Nephron progenitor cell (in vitro differentiated cells): ENCODE results near the gene GTF3C1.
A peak's percentile ranks its signal among the peaks of the same experiment; 100 is the strongest.

ENCODE experiments used
- DNase-seq: peaks from one replicate; pipeline ENCODE4 v3.0.0; 2021
- H3K27ac Mint-ChIP-seq: 2 replicates; pipeline ENCODE4 v1.8.0; 2021; ENCODE audit warnings: mild to moderate bottlenecking, moderate library complexity, mixed read lengths
- H3K27me3 Mint-ChIP-seq: 2 replicates; pipeline ENCODE4 v1.8.0; 2021; ENCODE audit warnings: mild to moderate bottlenecking, low read depth, mixed read lengths; ENCODE audit not compliant: poor library complexity
- H3K36me3 Mint-ChIP-seq: 2 replicates; pipeline ENCODE4 v1.8.0; 2021; ENCODE audit warnings: low read depth, mixed read lengths
- H3K4me1 Mint-ChIP-seq: 2 replicates; pipeline ENCODE4 v1.8.0; 2021; ENCODE audit warnings: mixed read lengths
- H3K4me3 Mint-ChIP-seq: 2 replicates; pipeline ENCODE4 v1.8.0; 2021; ENCODE audit warnings: mild to moderate bottlenecking, moderate library complexity, mixed read lengths
- H3K9me3 Mint-ChIP-seq: 2 replicates; pipeline ENCODE4 v1.8.0; 2021; ENCODE audit warnings: mild to moderate bottlenecking, moderate library complexity, mixed read lengths
- CTCF ChIP-seq: fragments of 200-600 bp; sonication (generic); IDR thresholded peaks from 2 replicates; pipeline ENCODE4 v1.5.0; 2021; ENCODE audit warnings: antibody characterized with exemption

GTF3C1 gene, protein sequence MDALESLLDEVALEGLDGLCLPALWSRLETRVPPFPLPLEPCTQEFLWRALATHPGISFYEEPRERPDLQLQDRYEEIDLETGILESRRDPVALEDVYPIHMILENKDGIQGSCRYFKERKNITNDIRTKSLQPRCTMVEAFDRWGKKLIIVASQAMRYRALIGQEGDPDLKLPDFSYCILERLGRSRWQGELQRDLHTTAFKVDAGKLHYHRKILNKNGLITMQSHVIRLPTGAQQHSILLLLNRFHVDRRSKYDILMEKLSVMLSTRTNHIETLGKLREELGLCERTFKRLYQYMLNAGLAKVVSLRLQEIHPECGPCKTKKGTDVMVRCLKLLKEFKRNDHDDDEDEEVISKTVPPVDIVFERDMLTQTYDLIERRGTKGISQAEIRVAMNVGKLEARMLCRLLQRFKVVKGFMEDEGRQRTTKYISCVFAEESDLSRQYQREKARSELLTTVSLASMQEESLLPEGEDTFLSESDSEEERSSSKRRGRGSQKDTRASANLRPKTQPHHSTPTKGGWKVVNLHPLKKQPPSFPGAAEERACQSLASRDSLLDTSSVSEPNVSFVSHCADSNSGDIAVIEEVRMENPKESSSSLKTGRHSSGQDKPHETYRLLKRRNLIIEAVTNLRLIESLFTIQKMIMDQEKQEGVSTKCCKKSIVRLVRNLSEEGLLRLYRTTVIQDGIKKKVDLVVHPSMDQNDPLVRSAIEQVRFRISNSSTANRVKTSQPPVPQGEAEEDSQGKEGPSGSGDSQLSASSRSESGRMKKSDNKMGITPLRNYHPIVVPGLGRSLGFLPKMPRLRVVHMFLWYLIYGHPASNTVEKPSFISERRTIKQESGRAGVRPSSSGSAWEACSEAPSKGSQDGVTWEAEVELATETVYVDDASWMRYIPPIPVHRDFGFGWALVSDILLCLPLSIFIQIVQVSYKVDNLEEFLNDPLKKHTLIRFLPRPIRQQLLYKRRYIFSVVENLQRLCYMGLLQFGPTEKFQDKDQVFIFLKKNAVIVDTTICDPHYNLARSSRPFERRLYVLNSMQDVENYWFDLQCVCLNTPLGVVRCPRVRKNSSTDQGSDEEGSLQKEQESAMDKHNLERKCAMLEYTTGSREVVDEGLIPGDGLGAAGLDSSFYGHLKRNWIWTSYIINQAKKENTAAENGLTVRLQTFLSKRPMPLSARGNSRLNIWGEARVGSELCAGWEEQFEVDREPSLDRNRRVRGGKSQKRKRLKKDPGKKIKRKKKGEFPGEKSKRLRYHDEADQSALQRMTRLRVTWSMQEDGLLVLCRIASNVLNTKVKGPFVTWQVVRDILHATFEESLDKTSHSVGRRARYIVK (N-terminal part only)

GRCh38 chr16:27549746-27550581, at the start of gene GTF3C1, which contains the start of gene KATNIP:
TSS of gene GTF3C1 (minus strand) at chr16:27549913. CDS start at chr16:27549890, 23 bp downstream.
TSS of gene KATNIP (plus strand) at chr16:27550144. CDS start at chr16:27550171, 27 bp downstream.
- H3K4me3 Mint-ChIP-seq = peak within 1 kb of the TSS; percentile 99
- H3K9me3 Mint-ChIP-seq = no peaks in the 10 kb centered on the region
- H3K27me3 Mint-ChIP-seq = no peaks in the 10 kb centered on the region
- peaks cover 21% of the 10 kb centered on the region for H3K36me3 Mint-ChIP-seq
- peak; percentile 100 for DNase-seq
- peak within 1 kb of the TSS; percentile 99 for H3K27ac Mint-ChIP-seq
- H3K4me1 Mint-ChIP-seq = peaks cover 47% of the 10 kb centered on the region
- TF ChIP-seq CTCF = no peak

DNA sequence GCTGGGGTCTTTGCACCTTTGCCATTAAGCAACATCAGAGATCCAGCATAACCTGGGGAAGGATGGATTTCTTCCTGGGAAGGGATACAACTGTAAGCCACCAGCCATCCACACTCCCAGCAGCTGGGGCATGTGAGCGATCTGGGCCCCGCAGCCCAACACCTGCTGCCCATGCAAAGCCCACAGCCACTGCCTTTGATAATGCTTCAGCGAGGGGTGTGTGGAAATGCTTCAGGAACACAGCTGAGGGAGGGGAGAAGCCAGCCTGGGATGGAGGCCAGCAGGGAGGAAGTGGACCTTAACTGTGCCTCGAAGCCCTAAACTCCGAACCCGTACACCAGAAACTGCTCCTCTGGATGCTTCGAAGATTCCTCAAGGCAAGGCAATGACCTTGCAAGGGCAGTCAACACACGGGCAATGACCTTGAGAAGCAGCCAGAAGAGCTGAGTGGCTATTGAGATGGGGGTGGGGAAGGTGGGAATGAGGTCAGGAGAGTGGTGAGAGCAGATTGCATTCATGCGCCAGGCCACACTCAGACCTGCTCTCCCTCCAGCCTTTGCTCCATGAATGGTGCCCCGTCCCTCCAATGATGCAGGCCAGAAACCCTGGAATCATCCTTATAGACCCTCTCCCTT, 49.3 kb upstream of the GTF3C1 start:
- TF ChIP-seq CTCF = no peak
- no peak overlapping the region for H3K27ac Mint-ChIP-seq
- H3K27me3 Mint-ChIP-seq = peaks cover 24% of the 10 kb centered on the region
- no peak overlapping the region for H3K4me3 Mint-ChIP-seq
- H3K9me3 Mint-ChIP-seq = no peaks in the 10 kb centered on the region
- peaks cover 4% of the 10 kb centered on the region for H3K36me3 Mint-ChIP-seq
- peaks cover 40% of the 10 kb centered on the region for H3K4me1 Mint-ChIP-seq
- no peak for DNase-seq

DNA sequence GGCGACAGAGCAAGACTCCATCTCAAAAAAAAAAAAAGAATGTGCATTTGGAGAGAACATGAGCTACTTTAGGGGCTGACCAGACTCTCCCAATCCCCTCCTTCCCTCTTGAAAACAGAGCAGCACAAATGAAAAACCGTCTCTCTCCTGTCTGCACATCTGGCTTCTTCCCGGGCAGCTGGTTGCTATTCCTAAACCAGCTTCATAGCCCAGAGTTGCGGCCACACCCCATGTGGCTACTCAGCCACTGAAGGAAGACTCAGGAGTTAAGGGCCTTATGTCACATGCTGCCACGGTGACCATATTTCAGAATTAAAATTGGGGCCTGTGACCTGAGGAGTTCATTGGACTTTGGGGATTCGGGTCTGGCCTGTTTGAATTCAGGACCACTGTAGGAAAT, 48.5 kb upstream of the GTF3C1 start:
- no peak overlapping the region for H3K27ac Mint-ChIP-seq
- no peak for TF ChIP-seq CTCF
- H3K4me1 Mint-ChIP-seq = peaks cover 40% of the 10 kb centered on the region
- no peak for DNase-seq
- H3K36me3 Mint-ChIP-seq = peaks cover 4% of the 10 kb centered on the region
- H3K27me3 Mint-ChIP-seq = peaks cover 26% of the 10 kb centered on the region
- no peak overlapping the region for H3K4me3 Mint-ChIP-seq
- H3K9me3 Mint-ChIP-seq = no peaks in the 10 kb centered on the region

DNA sequence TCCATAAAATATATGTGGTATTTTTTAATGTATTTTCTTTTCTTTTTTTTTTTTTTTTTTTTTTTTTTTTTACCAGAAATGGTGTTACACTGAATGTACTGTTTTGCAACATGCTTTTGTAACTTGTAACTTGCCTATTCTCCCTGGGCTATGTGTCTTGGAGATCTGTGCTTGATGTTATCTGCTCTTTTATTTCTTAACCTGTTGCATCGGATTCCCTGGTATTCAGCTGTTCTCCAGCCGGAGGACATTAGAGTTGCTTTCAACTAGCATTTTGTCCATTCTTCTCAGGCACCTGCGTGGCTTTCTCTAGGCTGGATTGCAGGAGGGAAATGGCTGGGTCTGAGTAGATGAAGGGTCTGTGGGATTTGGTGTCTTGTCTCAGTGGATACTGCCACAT, 47.6 kb upstream of the GTF3C1 start:
- no peaks in the 10 kb centered on the region for H3K9me3 Mint-ChIP-seq
- peaks cover 40% of the 10 kb centered on the region for H3K4me1 Mint-ChIP-seq
- H3K27ac Mint-ChIP-seq = no peak overlapping the region
- peaks cover 5% of the 10 kb centered on the region for H3K36me3 Mint-ChIP-seq
- no peak for TF ChIP-seq CTCF
- H3K4me3 Mint-ChIP-seq = no peak overlapping the region
- peaks cover 24% of the 10 kb centered on the region for H3K27me3 Mint-ChIP-seq
- DNase-seq = no peak
